B cell (primary cell): Measurements from ENCODE around the gene SALL3. TPM values are rescaled to one million over a fixed set of nuclear protein-coding genes. Genes with fewer than 3 reads are reported as not detected.

Source experiments
- ATAC-seq: fragments of 200-7000 bp; cut with Tn5 transposase; one replicate; pipeline ENCODE4 v1.10.0; 2021; ENCODE audit warnings: low read depth, mild to moderate bottlenecking, moderate number of reproducible peaks, moderate library complexity
- CTCF ChIA-PET: fragments of 350-600 bp; sonication (Branson Sonifier 250); formaldehyde crosslinking; loops from one replicate; lab custom pipeline; 2021; ENCODE audit warnings: antibody characterized with exemption, inconsistent platforms; lab: Charles Lee
- POLR2A ChIA-PET: fragments of 350-600 bp; sonication (Branson Sonifier 250); formaldehyde crosslinking; loops from one replicate; lab custom pipeline; 2021; ENCODE audit warnings: antibody characterized with exemption; lab: Charles Lee
- DNase-seq: peaks from one replicate; pipeline ENCODE4 v3.0.0; 2013
- H2AFZ ChIP-seq: 2 replicates; pipeline ENCODE4 v1.6.1; 2012; ENCODE audit warnings: mild to moderate bottlenecking, low read depth, low read length; ENCODE audit not compliant: insufficient read depth, poor library complexity, severe bottlenecking
- H3K27ac ChIP-seq, 2 donors: 1 replicate in 1 of 2; 2 replicates in 1 of 2; pipeline ENCODE4 v1.5.1; 2012 to 2013; ENCODE audit warnings: low read length in 2 of 2, mild to moderate bottlenecking in 2 of 2, moderate library complexity in 1 of 2
- H3K27me3 ChIP-seq, 4 experiments: fragments of 200-600 bp in 1 of 4; sonication (generic) in 1 of 4; replicated peaks in 1 of 4; 1 replicate in 2 of 4; 2 replicates in 2 of 4; pipeline versions ENCODE4 v1.6.1 to v1.7.0; 2013 to 2016; ENCODE audit warnings: low read length in 3 of 4, mild to moderate bottlenecking in 2 of 4, mixed read lengths in 1 of 4, moderate library complexity in 1 of 4; ENCODE audit not compliant: insufficient read depth in 4 of 4, control insufficient read depth in 3 of 4; ENCODE audit errors: control extremely low read depth in 1 of 4
- H3K36me3 ChIP-seq, 2 experiments: replicated peaks in 1 of 2; 1 replicate in 1 of 2; 2 replicates in 1 of 2; pipeline versions ENCODE4 v1.6.1 to v1.7.1; 2013; ENCODE audit warnings: low read length in 1 of 2; ENCODE audit not compliant: insufficient read depth in 2 of 2, control insufficient read depth in 1 of 2; ENCODE audit errors: control extremely low read depth in 1 of 2, extremely low read depth in 1 of 2
- H3K4me1 ChIP-seq, 2 donors: fragments of 200-600 bp in 1 of 2; sonication (generic) in 1 of 2; 1 replicate in 1 of 2; 2 replicates in 1 of 2; pipeline versions ENCODE4 v1.5.1 to v1.6.1; 2013 to 2017; ENCODE audit warnings: low read length in 2 of 2; ENCODE audit not compliant: control insufficient read depth in 2 of 2, insufficient read depth in 2 of 2
- H3K4me2 ChIP-seq: replicated peaks from 2 replicates; pipeline ENCODE3; 2012; ENCODE audit warnings: mild to moderate bottlenecking, low read depth, low read length; ENCODE audit not compliant: poor library complexity, severe bottlenecking
- H3K4me3 ChIP-seq, 5 experiments: fragments of 200-600 bp in 1 of 5; sonication (generic) in 1 of 5; 1 replicate in 3 of 5; 2 replicates in 2 of 5; pipeline versions ENCODE4 v1.5.1 to v1.7.0; 2011 to 2016; ENCODE audit warnings: low read length in 4 of 5, mild to moderate bottlenecking in 4 of 5, low read depth in 2 of 5, control low read depth in 1 of 5, moderate library complexity in 1 of 5; ENCODE audit not compliant: insufficient read depth in 1 of 5; ENCODE audit errors: control extremely low read depth in 1 of 5, extremely low read depth in 1 of 5
- H3K79me2 ChIP-seq: fragments of 200-600 bp; sonication (generic); one replicate; pipeline ENCODE4 v1.6.0; 2016; ENCODE audit warnings: low read length; ENCODE audit not compliant: control insufficient read depth, insufficient read depth
- H3K9ac ChIP-seq: fragments of 200-600 bp; sonication (generic); 2 replicates; pipeline ENCODE4 v1.6.1; 2017; ENCODE audit warnings: mild to moderate bottlenecking, low read length, moderate library complexity
- H3K9me3 ChIP-seq, 3 donors: one replicate each; pipeline versions ENCODE4 v1.6.1 to v1.7.1; 2013; ENCODE audit warnings: low read length in 2 of 3; ENCODE audit not compliant: control insufficient read depth in 2 of 3, insufficient read depth in 1 of 3; ENCODE audit errors: control extremely low read depth in 1 of 3
- H4K20me1 ChIP-seq: 2 replicates; pipeline ENCODE4 v1.6.0; 2012; ENCODE audit warnings: mild to moderate bottlenecking, low read length; ENCODE audit not compliant: insufficient read depth, control insufficient read depth, poor library complexity, severe bottlenecking
- H3K27ac Mint-ChIP-seq: one replicate; pipeline ENCODE4 v1.8.0; 2021; ENCODE audit warnings: mixed read lengths
- H3K27me3 Mint-ChIP-seq: one replicate; pipeline ENCODE4 v1.8.0; 2021; ENCODE audit warnings: mixed read lengths
- H3K4me1 Mint-ChIP-seq: one replicate; pipeline ENCODE4 v1.8.0; 2021; ENCODE audit warnings: mixed read lengths
- H3K4me3 Mint-ChIP-seq: one replicate; pipeline ENCODE4 v1.8.0; 2021; ENCODE audit warnings: mixed read lengths
- H3K9me3 Mint-ChIP-seq: one replicate; pipeline ENCODE4 v1.8.0; 2022; ENCODE audit warnings: mixed read lengths; ENCODE audit not compliant: insufficient read depth
- CTCF ChIP-seq: fragments of 200-600 bp; IDR thresholded peaks from one replicate; pipeline ENCODE4 v1.8.0; 2022; ENCODE audit warnings: antibody characterized with exemption, mild to moderate bottlenecking
- EZH2 ChIP-seq: IDR thresholded peaks from 2 replicates; pipeline ENCODE4 v1.6.1; 2012; ENCODE audit warnings: borderline replicate concordance, low read depth, mild to moderate bottlenecking, moderate library complexity, low read length; ENCODE audit not compliant: insufficient read depth, poor library complexity, severe bottlenecking
- WGBS: methylation state at CpG from one replicate; pipeline ENCODE4 v1.1.5; 2013; ENCODE audit warnings: missing lambda C conversion rate; ENCODE audit not compliant: insufficient coverage; 5-methylcytosine and 5-hydroxymethylcytosine counted together
- intact Hi-C: fragments of 100-400 bp; cut with micrococcal nuclease; formaldehyde crosslinking; loops from one replicate; pipeline ENCODE4 v1.10.0; 2022
- polyA plus RNA-seq: library from polyadenylated mRNA; depleted of rRNA; stranded (reverse); fragments of >200 nt; gene quantifications from 2 replicates; pipeline ENCODE4 v1.2.3, GENCODE V29; 2012
- total RNA-seq, 2 donors: library from RNA; stranded (reverse); fragments of 120-200 nt in 1 of 2; gene quantifications; 1 replicate in 1 of 2; 2 replicates in 1 of 2; pipeline versions ENCODE4 v1.2.3 to v1.2.4, GENCODE V29; 2013 to 2022

Gene SALL3
- total and polyA plus RNA-seq, 2 donors (not counting 1 experiment from before 2014, with no cell fraction given), result not detected

GRCh38 chr18:78945628-78946027 is 34.0 kb upstream of the SALL3 start:
- CTCF ChIA-PET, result no interaction called here
- Histone ChIP-seq H3K4me3 (no peak overlapping the region), H3K36me3 (no peaks in the 10 kb centered on the region), H3K27me3 (peaks cover 0 to 2% (median 0%) of the 10 kb centered on the region in 4 experiments), H3K9me3 (peaks cover 0 to 3% (median 0%) of the 10 kb centered on the region in 3 donors), H3K9ac (no peak overlapping the region), H4K20me1 (no peaks in the 10 kb centered on the region), H3K4me2 (no peak overlapping the region), H2AFZ (no peak overlapping the region), H3K4me1 (no peaks in the 10 kb centered on the region), H3K79me2 (no peaks in the 10 kb centered on the region), H3K27ac (no peak overlapping the region)
- H3K4me3 Mint-ChIP-seq, result no peak overlapping the region
- peaks cover 8% of the 10 kb centered on the region for H3K27me3 Mint-ChIP-seq
- no peaks in the 10 kb centered on the region for H3K4me1 Mint-ChIP-seq
- TF ChIP-seq CTCF, result no peak
- TF ChIP-seq EZH2, result no peak
- POLR2A ChIA-PET, result no interaction called here
- H3K9me3 Mint-ChIP-seq, result no peaks in the 10 kb centered on the region
- H3K27ac Mint-ChIP-seq, result no peak overlapping the region
- intact Hi-C loops, result no loop called here
- DNase-seq (no peak), ATAC-seq (no peak)
- WGBS, result 100% methylated on average over 1 of the region's 9 CpGs

GRCh38 chr18:78947291-78947690 is 32.3 kb upstream of the SALL3 start:
- POLR2A ChIA-PET, result no interaction called here
- H3K27ac Mint-ChIP-seq, result no peak overlapping the region
- intact Hi-C loops, result no loop called here
- H3K4me3 Mint-ChIP-seq, result no peak overlapping the region
- 90% methylated on average over 13 of the region's 15 CpGs for WGBS
- DNase-seq (no peak), ATAC-seq (no peak)
- Histone ChIP-seq H3K27me3 (peaks cover 0 to 2% (median 0%) of the 10 kb centered on the region in 4 experiments), H2AFZ (no peak overlapping the region), H3K4me3 (no peak overlapping the region), H3K27ac (no peak overlapping the region), H3K4me2 (no peak overlapping the region), H3K4me1 (no peaks in the 10 kb centered on the region), H3K9me3 (peaks cover 0 to 20% (median 2%) of the 10 kb centered on the region in 3 donors), H3K36me3 (no peaks in the 10 kb centered on the region), H3K9ac (no peak overlapping the region), H4K20me1 (no peaks in the 10 kb centered on the region), H3K79me2 (no peaks in the 10 kb centered on the region)
- TF ChIP-seq EZH2, result no peak
- TF ChIP-seq CTCF, result no peak
- CTCF ChIA-PET, result no interaction called here
- H3K9me3 Mint-ChIP-seq, result peaks cover 3% of the 10 kb centered on the region
- no peaks in the 10 kb centered on the region for H3K4me1 Mint-ChIP-seq
- peaks cover 8% of the 10 kb centered on the region for H3K27me3 Mint-ChIP-seq
